ENCODE data around the gene TPRN. TPM values are rescaled to one million over a fixed set of nuclear protein-coding genes. Genes with fewer than 3 reads are reported as not detected.
A peak's percentile ranks its signal among the peaks of the same experiment; 100 is the strongest.

The TPRN gene
- total and polyA plus RNA-seq, 9 of the 15 experiments (the other 6 are each of a cell fraction or from before 2014, with no cell fraction given): 0.31 to 31.9 (median 4.4) TPM

GRCh38 chr9:137223078-137223970 lies 22.8 kb upstream of the TPRN start (continued):
- peak; percentile 28; the same call in 1 of the 2 replicates for TF ChIP-seq MGA (IDR thresholded peaks at IDR 0.05)
- peak; percentile 42; the same call in 1 of the 2 replicates for TF ChIP-seq RB1 (IDR thresholded peaks at IDR 0.05; ENCODE audit: low read depth)
- peak; percentile 72; the same call in 1 of the 2 replicates for TF ChIP-seq ZNF511 (CRISPR knock-in tag; IDR thresholded peaks at IDR 0.05)
- TF ChIP-seq ZNF24 (IDR thresholded peaks at IDR 0.05): no peak
- TF ChIP-seq CREB3L1 (IDR thresholded peaks at IDR 0.05; ENCODE audit: borderline replicate concordance, low read depth): peak; percentile 49; the same call in 1 of the 2 replicates
- TF ChIP-seq VEZF1 (CRISPR knock-in tag; IDR thresholded peaks at IDR 0.05): peak; percentile 55
- TF ChIP-seq MAZ (CRISPR knock-in tag; conservative IDR thresholded peaks at IDR 0.05 in 1 of 2, IDR thresholded peaks at IDR 0.05 in 1 of 2): peak; percentile 16 to 50; a peak in 3 of 4 replicates
- TF ChIP-seq CTBP1 (IDR thresholded peaks at IDR 0.05; ENCODE audit: borderline replicate concordance): peak; percentile 44
- TF ChIP-seq TEAD4 (IDR thresholded peaks at IDR 0.05; ENCODE audit: low read length): peak; percentile 36; the same call in 1 of the 2 replicates
- no peak for TF ChIP-seq TEAD4 (CRISPR knock-in tag; IDR thresholded peaks at IDR 0.05; ENCODE audit: borderline replicate concordance)
- no peak for TF ChIP-seq NFRKB (IDR thresholded peaks at IDR 0.05; ENCODE audit: low read depth)
